NCI-H345 (cell line): ENCODE data around the gene NR2F1-AS1.
"Not testable (repeated sequence)": the region's sequence is repeated elsewhere in the genome, so short reads cannot be mapped to it uniquely, and the experiment has no call there.

ENCODE experiments used
- DNase-seq: peaks from one replicate; lab custom pipeline; 2025; lab: John Stamatoyannopoulos, UW

Gene NR2F1-AS1

GRCh38 chr5:93519740-93520139, 61.3 kb downstream of the NR2F1-AS1 start:
- no peak for DNase-seq

GRCh38 chr5:93517828-93518227, 63.2 kb downstream of the NR2F1-AS1 start:
- DNase-seq, result no peak

GRCh38 chr5:93513298-93513697, 67.7 kb downstream of the NR2F1-AS1 start:
- no peak for DNase-seq

- DNase-seq, result no peak
Measured at GRCh38 chr5:93512799-93513198, 68.2 kb downstream of the NR2F1-AS1 start.

GRCh38 chr5:93511445-93511844, 69.6 kb downstream of the NR2F1-AS1 start:
- no peak for DNase-seq

GRCh38 chr5:93510626-93511380, 70.2 kb downstream of the NR2F1-AS1 start:
- no peak for DNase-seq

GRCh38 chr5:93505553-93505952, 75.5 kb downstream of the NR2F1-AS1 start:
- DNase-seq, result not testable (repeated sequence)

- DNase-seq, result no peak
Measured at GRCh38 chr5:93503598-93504067, 77.4 kb downstream of the NR2F1-AS1 start.

- no peak for DNase-seq
Measured at GRCh38 chr5:93497096-93497495, 83.9 kb downstream of the NR2F1-AS1 start.

GRCh38 chr5:93479982-93480509, 101.0 kb downstream of the NR2F1-AS1 start:
- no peak for DNase-seq

GRCh38 chr5:93477816-93478215, 103.2 kb downstream of the NR2F1-AS1 start:
- no peak for DNase-seq

- no peak for DNase-seq
Measured at GRCh38 chr5:93476251-93476742, 104.7 kb downstream of the NR2F1-AS1 start.

GRCh38 chr5:93462916-93463315, 118.1 kb downstream of the NR2F1-AS1 start:
- no peak for DNase-seq

GRCh38 chr5:93461756-93462155, 119.3 kb downstream of the NR2F1-AS1 start:
- no peak for DNase-seq

GRCh38 chr5:93460286-93460685, 120.7 kb downstream of the NR2F1-AS1 start:
- no peak for DNase-seq

GRCh38 chr5:93456796-93457195, 124.2 kb downstream of the NR2F1-AS1 start:
- not testable (repeated sequence) for DNase-seq

- DNase-seq, result no peak
Measured at GRCh38 chr5:93454896-93455295, 126.1 kb downstream of the NR2F1-AS1 start.

- DNase-seq, result no peak
Measured at GRCh38 chr5:93452255-93452654, 128.8 kb downstream of the NR2F1-AS1 start.

GRCh38 chr5:93438124-93438523, 142.9 kb downstream of the NR2F1-AS1 start:
- DNase-seq, result no peak

- no peak for DNase-seq
Measured at GRCh38 chr5:93436083-93436482, 144.9 kb downstream of the NR2F1-AS1 start.

GRCh38 chr5:93433422-93433821, 147.6 kb downstream of the NR2F1-AS1 start:
- no peak for DNase-seq

GRCh38 chr5:93431250-93431649, 149.8 kb downstream of the NR2F1-AS1 start:
- DNase-seq, result no peak

GRCh38 chr5:93430673-93431199, 150.3 kb downstream of the NR2F1-AS1 start:
- DNase-seq, result no peak
